HEK293T (cell line): Measurements from ENCODE around the gene TTLL7.

Experiments used
- BHLHE40 ChIP-seq: fragments of 450-650 bp; IDR thresholded peaks from 2 replicates; pipeline ENCODE4 v1.6.1; 2016; ENCODE audit warnings: mild to moderate bottlenecking, moderate library complexity, borderline replicate concordance
- FOXA1 ChIP-seq: fragments of 450-650 bp; IDR thresholded peaks from 2 replicates; pipeline ENCODE4 v1.6.1; 2016; ENCODE audit warnings: mild to moderate bottlenecking
- HDGF ChIP-seq: fragments of 450-650 bp; IDR thresholded peaks from 2 replicates; pipeline ENCODE4 v1.6.1; 2017; ENCODE audit warnings: antibody characterized with exemption, borderline replicate concordance
- L3MBTL2 ChIP-seq: fragments of 450-650 bp; conservative IDR thresholded peaks from 2 replicates; pipeline ENCODE4 v1.6.1; 2016; ENCODE audit warnings: mild to moderate bottlenecking
- SP1 ChIP-seq: fragments of 450-650 bp; IDR thresholded peaks from 2 replicates; pipeline ENCODE4 v1.6.1; 2017
- TARDBP ChIP-seq: fragments of 450-650 bp; IDR thresholded peaks from 2 replicates; pipeline ENCODE4 v1.6.1; 2016

- TF ChIP-seq BHLHE40 (no peak), HDGF (no peak), SP1 (no peak), FOXA1 (no peak), L3MBTL2 (no peak), TARDBP (no peak)
Observed at GRCh38 chr1:83883979-83884378, 115.0 kb downstream of the TTLL7 start.
